Peyer's patch (tissue), 4 donors: ENCODE measurements around the gene TXNDC9.

Experiments used
- CTCF ChIP-seq, 6 experiments: fragments of 450-650 bp in 4 of 6; fragments of 200-600 bp in 2 of 6; sonication (generic) in 1 of 6; IDR thresholded peaks; one replicate each; pipeline ENCODE4 v1.5.1; 2017 to 2019; ENCODE audit warnings: antibody characterized with exemption in 6 of 6, mild to moderate bottlenecking in 3 of 6, moderate library complexity in 1 of 6
- POLR2A ChIP-seq, 2 donors: fragments of 450-650 bp; IDR thresholded peaks; one replicate each; pipeline ENCODE4 v1.5.1; 2017; ENCODE audit warnings: antibody characterized with exemption in 2 of 2, mild to moderate bottlenecking in 2 of 2, moderate library complexity in 2 of 2

- TF ChIP-seq POLR2A (IDR thresholded peaks at IDR 0.05) = no peak
- no peak for TF ChIP-seq CTCF (IDR thresholded peaks at IDR 0.05)
Observed at GRCh38 chr2:99377879-99378278, 41.7 kb upstream of the TXNDC9 start.
